ENCODE measurements around the gene AP4S1.
"Not testable (repeated sequence)": the region's sequence is repeated elsewhere in the genome, so short reads cannot be mapped to it uniquely, and the experiment has no call there.

Gene AP4S1

DNA sequence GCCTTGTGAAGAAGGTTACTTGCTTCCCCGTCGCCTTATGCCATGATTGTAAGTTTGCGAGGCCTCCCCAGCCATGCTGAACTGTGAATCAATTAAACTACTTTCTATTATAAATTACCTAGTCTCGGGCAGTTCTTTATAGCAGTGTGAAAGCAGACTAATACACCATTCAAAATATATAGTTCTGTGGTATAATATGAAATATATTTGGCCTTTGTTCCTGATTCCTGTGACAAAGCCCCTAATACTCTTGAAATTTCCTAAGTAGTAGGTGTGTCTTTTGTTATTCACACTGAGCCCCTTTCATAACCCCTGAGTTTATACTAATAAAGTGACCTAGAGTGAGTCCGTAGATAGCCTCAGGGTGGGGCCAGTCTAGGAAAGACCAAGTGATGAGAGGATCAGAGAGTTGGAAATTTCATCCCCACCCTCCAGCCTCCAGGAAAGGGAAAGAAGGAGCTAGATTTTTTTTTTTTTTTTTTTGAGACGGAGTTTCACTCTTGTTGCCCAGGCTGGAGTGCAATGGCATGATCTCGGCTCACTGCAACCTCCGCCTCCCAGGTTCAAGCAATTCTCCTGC is 20.1 kb downstream of the AP4S1 start:
- no peak for DNase-seq

DNA sequence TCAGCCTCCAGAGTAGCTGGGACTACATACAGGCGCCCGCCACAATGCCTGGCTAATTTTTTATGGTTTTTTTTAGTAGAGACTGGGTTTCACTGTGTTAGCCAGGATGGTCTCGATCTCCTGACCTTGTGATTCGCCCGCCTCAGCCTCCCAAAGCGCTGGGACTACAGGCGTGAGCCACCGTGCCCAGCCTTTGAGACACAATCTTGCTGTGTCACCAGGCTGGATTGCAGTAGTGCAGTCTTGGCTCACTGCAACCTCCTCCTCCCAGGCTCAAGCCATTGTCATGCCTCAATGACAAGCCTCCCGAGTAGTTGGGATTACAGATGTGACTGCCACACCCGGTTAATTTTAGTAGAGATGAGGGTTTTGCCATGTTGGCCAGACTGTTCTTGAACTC is 22.1 kb downstream of the AP4S1 start:
- DNase-seq: no peak

DNA sequence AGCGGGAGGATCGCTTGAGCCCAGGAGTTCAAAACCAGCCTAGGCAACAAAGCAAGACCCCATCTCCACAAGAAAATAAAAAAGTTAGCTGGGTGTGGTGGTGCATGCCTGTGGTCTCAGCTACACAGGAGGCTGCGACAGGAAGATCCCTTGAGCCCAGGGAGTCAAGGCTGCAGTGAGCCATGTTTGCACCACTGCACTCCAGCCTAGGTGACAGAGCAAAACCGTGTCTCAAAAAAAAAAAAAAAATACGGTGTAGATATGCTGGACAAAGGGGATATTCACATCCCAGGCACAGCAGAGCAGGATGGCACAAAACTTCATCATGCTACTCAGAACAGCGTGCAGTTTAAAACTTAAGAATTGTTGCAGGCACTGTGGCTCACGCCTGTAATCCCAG is 25.6 kb downstream of the AP4S1 start:
- no peak for DNase-seq

DNA sequence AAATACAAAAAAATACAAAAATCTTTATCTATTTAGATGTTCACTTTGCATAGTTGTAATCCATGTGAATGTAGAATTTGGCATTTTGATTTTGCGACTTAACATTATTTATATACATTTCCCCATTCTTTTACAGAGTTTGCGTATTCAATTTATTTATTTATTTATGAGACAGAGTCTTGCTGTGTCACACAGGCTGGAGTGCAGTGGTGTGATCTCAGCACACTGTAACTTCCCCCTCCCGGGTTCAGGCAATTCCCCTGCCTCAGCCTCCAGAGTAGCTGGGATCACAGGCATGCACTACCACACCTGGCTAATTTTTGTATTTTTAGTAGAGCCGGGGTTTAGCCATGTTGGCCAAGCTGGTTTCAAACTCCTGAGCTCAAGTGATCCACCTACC is 26.1 kb downstream of the AP4S1 start:
- no peak for DNase-seq

DNA sequence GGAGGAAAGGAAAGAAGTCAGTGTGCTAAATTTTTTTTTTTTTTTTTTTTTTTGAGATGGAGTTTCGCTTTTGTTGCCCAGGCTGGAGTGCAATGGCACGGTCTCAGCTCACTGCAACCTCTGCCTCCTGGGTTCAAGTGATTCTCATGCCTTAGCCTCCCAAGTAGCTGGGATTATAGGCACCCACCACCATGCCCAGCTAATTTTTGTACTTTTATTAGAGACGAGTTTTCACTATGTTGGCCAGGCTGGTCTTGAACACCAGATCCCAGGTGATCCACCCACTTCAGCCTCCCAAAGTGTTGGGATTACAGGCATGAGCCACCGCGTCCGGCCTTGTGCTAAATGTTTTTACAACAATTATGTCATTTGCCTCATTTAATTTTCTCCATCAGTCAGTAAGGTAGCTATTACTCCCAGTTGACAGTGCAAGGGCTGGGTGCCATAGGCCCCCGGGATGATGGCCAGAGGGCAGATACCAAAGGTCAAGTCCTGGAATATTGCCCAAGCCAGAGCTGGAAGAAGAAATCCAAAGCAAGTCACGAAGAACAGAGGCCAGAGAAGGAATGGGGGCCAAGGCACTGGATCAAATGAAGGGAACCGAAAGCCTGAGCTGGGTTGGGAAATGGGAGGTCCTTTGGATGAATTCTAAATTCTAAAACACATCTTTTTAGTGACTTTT is 27.6 kb downstream of the AP4S1 start:
- DNase-seq: not testable (repeated sequence)

DNA sequence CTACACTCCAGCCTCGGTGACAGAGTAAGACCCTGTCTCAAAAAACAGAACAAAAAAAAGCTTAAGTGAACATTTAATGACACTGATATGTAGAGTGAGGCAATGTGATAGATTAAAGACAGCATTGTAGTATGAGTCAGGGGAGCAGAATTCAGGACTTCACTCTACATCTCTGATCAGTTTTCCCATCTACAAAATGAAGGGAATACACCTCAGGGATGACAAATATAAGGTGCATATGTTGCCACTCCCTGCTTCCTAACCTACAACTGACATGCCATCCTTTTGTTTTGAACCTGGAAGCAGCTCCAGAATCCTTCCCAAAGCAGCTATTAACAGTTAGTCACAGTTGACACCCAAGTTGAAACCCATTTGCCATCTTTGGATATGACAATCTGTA is 31.6 kb downstream of the AP4S1 start:
- DNase-seq: no peak

DNA sequence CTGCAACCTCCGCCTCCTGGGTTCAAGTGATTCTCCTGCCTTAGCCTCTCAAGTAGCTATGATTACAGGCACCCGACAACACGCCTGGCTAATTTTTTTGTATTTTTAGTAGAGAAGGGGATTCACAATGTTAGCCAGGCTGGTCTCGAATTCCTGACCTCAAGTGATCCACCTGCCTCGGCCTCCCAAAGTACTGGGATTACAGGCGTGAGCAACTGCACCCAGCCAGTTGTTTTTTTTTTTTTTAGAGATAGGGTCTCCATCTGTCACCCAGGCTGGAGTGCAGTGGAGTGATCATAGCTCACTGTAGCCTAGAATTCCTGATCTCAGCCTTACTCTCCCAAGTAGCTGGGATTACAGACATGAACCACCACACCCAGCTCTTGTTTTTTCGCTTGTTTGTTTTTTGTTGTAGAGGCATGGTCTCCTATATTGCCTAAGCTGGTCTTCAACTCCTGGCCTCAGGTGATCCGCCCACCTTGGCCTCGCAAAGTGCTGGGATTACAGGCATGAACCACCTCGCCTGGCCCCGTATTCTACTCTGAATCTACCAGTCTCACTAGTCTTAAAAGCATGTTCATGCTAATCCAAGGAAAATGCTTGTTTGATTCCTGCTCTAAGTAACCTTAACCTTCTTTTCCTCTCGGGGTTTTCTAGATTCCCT is 32.4 kb downstream of the AP4S1 start:
- no peak for DNase-seq

DNA sequence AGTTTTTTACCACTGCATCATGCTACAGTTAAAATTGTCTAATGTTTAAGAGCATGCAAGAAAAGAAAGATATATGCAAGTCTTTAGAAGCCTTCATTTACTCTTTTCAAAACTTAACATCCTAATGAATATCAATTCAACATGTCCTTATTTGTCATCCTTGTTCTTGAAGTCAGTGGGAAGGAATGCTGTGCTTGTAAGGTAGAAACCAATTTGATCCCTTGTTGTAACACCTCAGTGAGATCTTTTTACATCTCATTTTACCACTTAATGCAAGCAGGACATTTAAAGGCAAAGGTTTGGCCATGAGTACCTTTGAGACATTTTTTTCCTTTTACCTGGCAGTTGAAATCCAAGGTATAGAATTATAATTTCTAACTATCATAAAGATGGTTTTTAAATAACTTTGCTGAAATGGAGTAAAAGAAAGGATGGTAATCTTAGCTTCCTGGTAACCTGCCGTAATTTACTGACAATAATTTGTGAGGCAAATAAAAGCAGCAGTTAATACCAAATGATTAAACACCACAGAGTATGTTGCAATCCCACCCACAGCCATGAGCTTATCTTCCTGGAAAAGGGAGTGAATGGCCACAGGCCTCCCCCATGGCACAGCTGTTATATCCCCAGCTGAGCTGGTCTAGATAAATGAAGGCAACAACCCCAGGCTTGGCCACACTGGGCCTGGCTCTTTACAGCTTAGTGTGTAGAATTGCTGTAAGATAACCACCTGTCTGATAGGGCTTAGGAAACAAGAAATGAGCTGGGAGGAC is 33.9 kb downstream of the AP4S1 start:
- DNase-seq: no peak

DNA sequence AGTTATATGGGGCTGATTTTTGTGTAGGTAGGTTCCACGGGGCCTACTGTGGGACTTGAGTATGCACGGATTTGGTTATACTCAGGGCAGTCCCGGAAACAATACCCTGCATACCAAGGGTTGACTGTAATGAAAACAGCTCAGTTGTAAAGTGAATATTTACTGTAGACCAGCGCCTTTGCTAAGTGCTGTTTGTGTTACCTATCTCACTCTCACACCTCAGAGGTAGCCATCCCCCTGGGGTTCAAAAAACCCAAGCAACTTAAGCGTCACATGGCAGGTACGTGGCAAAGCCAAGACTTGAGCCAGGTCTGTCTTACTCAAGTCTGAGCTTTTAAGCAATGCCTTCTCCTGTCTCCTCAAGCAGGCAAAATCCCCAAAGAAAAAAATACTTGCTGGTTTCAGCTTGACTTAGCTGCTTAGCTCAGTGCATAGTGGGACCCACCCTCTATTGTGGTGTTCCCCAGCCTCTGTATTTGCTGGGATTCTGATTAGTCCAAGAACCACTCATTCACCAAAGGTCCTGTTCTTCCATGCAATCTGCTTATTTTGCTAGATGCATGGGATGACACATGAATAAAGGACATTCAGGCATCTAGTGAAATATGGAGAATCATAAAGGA is 34.9 kb downstream of the AP4S1 start:
- DNase-seq: no peak

DNA sequence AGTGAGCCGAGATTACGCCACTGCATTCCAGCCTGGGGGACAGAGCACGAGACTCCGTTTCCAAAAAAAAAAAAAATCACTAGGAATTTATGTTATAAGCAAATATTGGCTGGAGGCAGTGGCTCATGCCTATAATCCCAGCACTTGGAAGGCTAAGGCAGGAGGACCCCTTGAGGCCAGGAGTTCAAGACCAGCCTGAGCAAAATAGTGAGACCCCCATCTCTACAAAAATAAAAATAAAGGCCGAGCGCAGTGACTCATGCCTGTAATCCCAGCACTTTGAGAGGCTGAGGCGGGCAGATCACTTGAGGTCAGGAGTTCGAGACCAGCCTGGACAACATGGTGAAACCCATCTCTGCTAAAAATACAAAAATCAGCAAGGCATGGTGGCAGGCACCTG is 37.5 kb downstream of the AP4S1 start:
- DNase-seq: not testable (repeated sequence)

DNA sequence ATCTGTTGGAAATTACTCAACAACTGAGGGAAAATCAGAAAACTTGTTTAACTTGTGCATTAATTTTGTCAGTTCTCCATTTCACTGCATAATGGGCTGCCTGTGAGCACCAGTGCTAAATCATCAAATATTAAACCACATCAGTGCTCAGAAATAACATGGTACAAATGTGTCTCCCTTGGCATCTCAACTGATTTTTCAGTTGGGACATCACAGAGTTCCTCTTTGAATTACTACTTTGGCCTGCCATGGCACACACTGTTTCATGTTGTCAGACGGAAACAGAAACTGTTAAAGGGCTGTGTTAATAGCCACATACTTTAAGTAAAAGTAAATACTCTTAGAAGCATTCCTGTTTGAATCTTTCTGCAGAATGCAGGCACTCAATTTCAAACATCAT is 42.8 kb downstream of the AP4S1 start:
- no peak for DNase-seq

DNA sequence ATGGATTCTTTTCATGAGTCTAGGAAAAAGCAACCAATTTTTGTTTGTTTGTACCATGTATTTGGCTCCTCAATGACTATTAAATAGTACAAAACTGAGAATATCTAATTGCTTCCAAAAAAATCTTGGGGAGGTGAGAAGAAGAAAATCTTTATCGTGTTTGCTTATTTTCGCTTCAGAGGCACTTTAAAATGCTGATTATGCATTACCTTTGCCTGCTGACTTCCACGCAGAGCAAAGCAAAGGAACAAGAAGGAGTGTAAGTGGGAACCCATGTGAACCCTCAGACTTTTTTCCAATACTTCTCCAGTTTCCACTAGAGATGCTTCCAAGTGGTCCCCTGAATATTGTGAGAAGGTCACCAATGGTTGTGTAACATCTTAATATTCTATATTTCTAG is 43.9 kb downstream of the AP4S1 start:
- no peak for DNase-seq

DNA sequence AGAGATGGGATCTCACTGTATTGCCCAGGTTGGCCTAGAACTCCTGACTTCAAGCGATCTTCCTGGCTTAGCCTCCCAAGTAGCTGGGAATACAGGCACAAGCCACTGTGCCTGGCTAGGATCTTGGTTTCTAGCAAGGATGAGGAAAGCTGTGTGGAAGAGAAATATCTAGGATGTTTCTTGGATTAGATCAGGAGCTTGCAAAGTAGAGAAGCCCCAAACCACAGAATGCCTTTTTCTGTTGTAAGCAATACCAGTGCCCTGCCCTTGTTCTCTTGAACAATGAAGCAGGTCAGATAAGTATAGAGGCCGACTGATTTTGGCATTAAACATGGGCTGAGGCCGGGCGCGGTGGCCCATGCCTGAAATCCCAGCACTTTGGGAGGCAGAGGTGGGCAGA is 45.0 kb downstream of the AP4S1 start:
- DNase-seq: no peak

DNA sequence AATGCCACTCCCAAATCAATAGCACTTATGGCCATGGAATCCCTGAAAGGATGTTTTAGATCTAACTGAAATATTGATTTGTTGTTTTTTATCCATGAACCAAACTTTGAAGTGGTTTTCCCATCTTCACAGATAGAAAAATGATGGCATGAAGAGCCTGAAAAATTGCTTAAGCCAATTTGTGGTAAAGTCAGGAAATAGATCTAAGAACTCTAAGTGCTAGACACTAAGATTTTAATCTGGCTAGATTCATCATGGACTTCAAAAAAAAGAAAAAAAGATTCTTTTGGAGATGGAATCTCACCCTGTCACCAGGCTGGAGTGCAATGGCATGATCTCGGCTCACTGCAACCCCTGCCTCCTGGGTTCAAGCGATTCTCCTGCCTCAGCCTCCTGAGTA is 45.7 kb downstream of the AP4S1 start:
- no peak for DNase-seq

DNA sequence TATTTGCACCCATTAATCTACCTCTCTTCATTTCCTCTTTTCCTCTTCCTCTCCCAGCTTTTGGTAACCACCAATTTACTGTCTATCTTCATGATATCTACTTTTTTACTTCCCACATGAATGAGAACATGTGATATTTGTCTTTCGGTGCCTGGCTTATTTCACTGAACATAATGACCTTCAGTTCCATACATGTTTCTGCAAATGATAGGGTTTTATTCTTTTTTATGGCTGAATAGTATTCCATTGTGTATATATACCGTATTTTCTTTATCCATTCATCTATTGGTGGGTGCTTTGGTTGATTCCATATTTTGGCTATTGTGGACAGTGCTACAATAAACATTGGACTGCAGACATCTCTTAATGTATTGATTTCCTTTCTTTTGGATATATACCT is 49.7 kb downstream of the AP4S1 start:
- DNase-seq: no peak

DNA sequence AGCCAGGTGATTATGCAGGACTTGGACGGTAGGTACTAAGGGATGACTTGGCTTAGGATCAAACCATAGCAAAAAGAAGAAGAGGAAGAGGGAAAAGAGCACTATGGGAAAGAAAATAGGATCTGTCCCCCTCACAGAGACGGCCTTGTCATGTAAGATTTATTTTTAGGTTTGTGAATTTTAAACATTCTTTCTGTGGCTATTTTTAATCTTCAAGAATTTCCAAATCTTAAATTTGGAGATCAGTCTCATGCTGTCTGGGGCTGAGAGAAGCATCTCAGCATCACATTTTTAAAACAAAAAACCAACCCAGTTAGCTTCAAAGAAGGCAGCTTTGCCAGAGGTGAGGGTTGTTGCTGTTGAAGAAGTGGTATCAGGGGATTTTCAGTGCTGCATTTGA is 53.3 kb downstream of the AP4S1 start:
- no peak for DNase-seq

DNA sequence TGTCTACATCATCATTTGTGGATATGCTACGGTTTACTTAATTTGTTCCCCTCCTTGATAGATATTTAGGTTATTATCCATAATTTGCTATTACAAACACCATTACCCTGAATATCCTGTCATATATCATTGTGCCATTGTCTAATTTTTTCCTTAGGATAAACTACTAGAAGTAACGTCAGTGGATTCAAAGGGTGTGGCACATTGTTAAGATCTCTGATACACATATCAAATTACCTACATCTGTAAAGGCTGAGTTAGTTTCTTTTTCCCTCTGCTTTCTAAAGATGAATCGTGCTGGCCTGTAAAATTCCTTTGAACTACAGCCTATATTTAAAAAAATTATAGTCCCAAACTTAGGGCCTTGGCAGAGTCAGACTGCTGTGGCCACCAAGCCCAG is 54.6 kb downstream of the AP4S1 start:
- no peak for DNase-seq

DNA sequence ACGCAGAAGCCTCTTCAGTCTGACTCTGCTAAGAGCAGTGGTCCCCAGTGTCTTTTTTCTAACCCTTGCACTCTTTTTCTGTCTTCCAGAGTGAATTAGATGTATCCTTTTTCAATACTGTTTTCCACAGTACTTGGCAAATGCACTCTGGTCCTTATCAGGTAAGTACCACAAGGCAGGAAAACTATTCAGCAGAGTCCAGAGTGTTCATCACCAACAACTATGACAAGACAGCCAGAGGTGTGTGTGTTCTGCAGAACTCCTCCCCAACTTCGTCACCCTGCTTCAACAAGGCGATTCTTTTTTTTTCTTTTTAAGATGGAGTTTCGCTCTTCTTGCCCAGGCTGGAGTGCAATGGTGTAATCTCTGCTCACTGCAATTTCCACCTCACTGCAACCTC is 55.0 kb downstream of the AP4S1 start:
- DNase-seq: no peak

DNA sequence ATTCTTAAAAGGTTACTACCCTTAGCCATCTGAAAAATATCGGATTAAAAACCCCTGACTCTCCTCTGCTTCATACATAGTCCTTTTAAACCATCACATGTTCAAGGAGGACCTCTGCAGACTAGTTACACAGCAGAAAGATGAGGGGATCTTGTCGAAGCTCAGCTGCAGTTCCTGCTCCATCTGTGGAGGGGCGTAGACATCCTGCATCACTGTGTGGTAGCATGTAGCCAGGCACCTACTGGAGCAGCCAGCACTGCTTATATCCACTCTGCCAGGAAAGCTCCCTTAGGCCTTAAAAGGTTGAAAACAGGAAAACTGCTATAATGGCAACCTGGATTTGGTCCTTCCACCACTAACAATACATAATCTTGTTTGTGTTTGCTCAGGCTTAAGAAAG is 58.3 kb downstream of the AP4S1 start:
- no peak for DNase-seq

DNA sequence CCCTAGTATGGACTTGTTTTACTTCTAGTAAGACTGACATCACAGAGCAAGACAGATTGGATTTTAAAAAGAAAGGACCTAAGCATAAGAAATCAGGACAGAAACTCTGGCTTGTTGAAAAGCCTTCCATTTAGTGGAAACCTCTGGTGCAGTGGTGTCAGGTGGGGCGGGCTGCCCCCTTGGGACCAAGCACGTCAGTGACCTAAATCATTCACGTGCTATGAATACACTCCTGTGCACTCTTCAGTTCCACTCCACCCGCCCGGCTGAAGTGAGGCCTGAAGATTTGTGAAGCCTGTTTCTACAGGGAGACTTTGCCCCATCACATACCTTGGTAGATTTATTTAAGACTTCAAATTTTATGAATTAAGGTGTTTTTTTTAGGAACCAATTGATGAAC is 58.9 kb downstream of the AP4S1 start:
- no peak for DNase-seq

DNA sequence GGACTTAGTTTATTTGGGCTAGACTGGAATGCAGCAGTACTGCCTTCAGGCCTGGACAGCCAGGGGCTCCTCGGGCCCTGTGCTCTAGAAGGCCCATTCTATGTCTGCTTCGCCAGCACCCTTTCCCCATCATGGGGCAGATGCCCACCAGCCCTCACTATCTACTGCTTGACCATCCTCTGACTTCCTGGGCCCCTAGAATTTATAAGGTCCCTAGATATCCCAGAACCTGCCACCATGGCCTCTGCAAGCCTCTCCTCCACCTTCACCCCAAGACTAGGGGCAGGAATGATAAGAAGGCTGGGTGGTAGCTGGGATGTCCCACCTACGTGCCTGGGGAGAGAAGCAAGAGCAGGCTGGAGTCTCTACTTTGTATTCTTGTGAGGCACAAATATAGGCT is 59.6 kb downstream of the AP4S1 start:
- DNase-seq: no peak

DNA sequence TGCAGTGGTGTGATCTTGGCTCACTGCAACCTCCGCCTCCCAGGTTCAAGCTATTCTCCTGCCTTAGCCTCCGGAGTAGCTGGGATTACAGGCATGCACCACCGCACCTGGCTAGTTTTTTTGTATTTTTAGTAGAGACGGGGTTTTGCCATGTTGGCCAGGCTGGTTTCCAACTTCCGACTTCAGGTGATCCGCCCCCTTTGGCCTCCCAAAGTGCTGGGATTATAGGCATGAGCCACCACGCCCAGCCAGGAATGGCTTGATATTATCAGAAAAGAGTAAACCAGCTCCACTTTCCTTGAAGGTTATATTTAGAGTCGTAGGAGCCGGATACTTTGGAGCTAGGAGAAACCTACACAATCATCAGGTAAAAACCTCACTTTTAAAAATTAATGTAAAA is 61.0 kb downstream of the AP4S1 start:
- not testable (repeated sequence) for DNase-seq
